Amygdala (tissue), 56 donors: ENCODE data around the gene RAP1GAP2.

ENCODE experiments used
- DNase-seq, 56 donors: peaks; one replicate each; lab custom pipeline; 2025; lab: John Stamatoyannopoulos, UW

Gene RAP1GAP2

DNA sequence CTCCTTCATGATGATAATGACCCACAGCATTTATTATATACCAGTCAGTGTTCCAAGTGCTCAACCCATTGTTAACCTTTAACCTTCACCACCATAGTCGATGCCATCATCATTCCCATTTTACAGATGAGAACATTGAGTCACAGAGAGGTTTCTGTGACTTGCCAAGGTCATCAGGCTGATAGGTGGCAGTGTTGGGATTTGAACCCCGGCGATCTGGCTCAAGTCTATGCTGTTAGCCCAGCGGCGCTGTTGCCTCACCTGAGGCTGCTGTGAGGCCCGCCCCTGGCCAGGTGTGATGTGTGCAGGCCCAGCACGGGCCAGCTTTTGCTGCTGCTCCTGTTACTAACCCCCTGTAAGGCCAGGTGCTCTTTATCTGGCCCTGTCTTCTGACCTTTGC is 166.0 kb downstream of the RAP1GAP2 start:
- no peak for DNase-seq

DNA sequence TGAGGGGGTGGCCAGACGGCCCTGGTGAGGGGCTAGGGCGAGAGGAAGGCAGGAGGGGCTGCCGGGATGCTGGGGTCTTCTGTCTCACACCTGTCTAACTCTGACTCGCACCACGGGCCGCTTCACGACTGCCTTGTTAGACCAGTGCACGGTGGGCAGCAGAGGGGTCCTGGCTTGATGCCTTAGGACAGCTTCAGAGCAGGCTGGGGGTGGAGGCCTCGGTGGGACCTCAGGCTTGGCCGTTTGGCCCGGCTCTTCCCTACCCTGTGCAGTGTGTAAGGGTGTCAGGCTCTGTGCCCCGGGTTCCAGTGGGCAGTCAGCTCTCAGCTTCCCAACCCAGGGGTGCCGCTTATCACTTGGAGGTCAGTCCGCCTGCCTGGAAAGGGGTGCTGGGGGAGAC is 166.5 kb downstream of the RAP1GAP2 start:
- DNase-seq, result no peak

DNA sequence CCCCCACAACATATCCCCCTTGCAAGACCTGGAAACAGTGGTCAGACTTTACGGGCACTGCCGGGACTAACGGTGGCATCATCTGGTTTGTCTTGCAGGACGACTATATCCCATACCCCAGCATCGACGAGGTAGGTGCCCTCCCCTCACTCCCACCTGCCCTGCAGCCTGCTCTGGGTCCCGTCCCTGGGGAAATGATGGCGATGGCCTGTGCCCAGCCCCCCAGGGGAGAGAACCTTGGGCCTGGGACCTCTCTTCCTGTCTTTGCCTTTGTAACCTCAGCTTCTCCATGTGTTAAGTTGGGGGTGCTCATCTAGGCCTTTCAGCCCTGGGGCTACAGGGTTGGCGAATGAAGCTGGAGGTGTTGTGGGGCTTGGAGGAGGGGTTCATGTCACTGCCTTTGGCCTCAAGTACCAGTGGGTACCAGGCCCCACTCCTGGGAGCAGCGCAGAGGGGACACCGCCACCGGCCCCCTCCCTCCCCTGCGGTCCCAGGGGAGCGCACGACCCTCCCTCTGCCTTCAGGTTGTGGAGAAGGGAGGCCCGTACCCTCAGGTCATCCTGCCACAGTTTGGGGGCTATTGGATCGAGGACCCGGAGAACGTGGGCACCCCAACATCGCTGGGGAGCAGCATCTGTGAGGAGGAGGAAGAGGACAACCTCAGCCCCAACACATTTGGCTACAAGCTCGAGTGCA is 167.2 kb downstream of the RAP1GAP2 start:
- DNase-seq, result no peak

DNA sequence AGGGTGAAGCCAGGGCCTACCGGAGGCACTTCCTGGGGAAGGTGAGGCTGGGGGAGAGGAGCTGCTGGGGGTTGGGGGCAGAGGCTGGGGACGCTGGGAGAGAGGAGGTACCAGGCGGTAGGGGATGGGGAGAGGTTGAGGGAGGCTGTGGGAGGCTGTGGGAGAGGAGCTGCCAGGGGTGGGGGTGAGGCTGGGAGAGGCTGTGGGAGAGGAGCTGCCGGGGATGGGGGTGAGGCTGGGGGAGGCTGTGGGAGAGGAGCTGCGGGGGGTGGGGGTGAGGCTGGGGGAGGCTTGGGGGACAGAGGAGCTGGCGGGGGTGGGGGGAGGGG is 167.8 kb downstream of the RAP1GAP2 start:
- no peak for DNase-seq

- no peak for DNase-seq
Observed at GRCh38 chr17:2964370-2964769, 168.1 kb downstream of the RAP1GAP2 start.

GRCh38 chr17:2964831-2965230 is 168.6 kb downstream of the RAP1GAP2 start:
- no peak for DNase-seq

- no peak for DNase-seq
Observed at GRCh38 chr17:2965621-2966595, 169.7 kb downstream of the RAP1GAP2 start.

DNA sequence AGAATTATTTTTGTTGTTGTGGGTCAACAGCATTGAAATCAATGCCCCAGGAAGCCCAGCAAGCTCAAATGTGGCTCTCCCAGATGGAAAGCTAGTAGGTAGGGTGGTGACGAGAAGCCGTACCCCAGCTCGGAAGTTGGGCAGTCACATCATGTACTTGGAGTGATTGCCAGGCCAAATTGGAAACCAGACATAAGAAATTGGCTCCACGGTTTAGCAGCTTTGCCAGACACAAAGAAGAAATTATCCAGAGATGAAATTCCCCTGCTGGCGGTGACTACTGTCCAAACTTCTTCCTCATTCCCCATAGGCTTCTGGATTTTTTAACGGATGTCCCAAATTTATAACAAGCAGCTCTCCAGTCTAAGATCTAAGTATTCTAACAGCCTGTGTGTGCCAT is 171.3 kb downstream of the RAP1GAP2 start:
- peak in 3 of 56 donors; percentile 6 to 14 (median 13) for DNase-seq

- no peak for DNase-seq
Observed at GRCh38 chr17:2971851-2972250, 175.6 kb downstream of the RAP1GAP2 start.

DNA sequence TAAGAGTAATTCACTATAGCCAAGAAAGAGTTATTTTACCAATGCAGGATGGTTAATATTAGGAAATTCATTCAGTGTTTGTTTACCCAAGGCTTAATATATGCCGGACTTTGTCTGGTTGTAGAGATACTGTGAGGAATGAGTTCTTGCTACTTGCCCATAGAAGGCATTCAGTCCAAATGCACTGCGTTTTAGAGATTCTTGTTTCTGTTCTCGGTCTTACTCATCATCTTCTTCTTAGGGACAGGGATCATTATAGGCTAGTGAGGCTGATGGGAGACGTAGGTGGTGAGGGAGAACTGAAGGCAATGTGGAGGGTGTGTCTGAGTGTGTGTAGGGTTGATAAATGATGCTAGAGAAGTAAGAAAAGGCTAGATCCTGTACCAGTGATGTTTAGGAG is 176.5 kb downstream of the RAP1GAP2 start:
- no peak for DNase-seq

DNA sequence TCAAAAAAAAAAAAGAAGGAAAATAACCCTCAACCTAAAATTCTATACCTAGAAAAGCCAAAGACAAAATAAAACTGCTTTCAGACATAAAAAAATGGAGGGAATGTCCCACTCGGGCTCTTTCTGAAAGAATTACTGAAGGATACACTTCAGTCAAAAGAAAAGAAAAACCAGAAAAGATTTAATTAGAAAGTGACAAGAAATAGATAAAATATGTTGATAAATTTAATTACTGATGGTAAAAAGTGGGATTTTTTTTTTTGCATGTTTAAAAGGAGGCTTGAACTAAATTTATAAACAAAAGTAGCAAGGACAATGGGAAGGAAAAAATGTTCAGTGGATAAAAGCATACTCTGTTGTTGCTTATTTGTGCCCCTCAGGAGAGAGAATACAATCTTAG is 178.1 kb downstream of the RAP1GAP2 start:
- no peak for DNase-seq

GRCh38 chr17:2975469-2975958 is 179.3 kb downstream of the RAP1GAP2 start:
- DNase-seq, result no peak

GRCh38 chr17:2977157-2977556 is 180.9 kb downstream of the RAP1GAP2 start:
- no peak for DNase-seq

- no peak for DNase-seq
Observed at GRCh38 chr17:2978116-2978515, 181.9 kb downstream of the RAP1GAP2 start.

DNA sequence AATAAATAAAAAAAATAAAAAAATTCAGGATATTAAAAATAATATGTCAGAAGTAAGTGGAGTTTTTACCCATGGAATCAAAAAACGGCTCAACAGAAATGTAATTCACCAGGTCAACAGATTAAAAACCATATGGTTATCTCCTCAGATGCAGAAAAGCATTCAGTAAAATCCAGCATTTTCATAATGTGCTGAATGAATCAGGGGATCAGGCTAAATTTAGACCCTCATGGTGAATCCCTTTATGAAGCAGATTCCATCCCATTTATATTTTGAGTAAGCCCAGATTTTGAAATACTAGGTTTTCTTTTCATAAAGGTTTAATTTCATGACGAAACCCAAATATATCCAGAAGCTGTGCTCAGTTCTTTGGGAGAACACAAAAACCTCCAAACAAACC is 182.8 kb downstream of the RAP1GAP2 start:
- no peak for DNase-seq

DNA sequence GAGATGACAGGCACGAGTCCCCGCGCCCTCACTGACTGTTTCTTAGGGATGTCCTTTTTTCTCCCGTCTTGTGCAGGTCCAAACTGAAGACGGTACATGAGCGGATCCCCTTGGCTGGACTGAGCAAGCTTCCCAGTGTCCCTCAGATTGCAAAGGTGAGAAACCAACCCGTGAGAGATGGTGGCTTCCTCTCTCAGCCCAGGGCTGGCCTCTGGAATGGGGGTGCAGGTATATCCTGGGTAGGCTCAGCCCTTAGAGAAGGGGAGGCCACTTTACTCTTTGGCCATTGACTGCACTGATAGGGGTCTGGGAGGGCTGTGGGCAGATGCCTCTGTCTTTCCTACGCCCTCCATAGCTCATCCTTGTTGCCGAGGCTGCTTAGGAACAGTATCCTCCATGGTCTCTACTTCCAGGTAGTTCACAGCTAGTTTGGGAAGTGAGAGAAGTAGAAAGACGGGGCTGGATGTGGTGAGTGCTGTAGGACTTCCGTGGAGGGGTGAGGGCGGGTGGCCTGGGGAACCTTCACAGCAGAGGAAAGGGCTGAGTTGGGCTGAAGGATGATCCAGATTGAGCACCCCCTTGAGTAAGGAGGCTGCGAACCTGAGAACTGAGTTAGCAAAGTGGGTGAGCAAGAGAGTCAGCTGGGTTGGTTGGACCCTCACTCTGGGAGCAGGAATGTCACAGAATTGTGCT is 184.1 kb downstream of the RAP1GAP2 start:
- DNase-seq, result no peak

DNA sequence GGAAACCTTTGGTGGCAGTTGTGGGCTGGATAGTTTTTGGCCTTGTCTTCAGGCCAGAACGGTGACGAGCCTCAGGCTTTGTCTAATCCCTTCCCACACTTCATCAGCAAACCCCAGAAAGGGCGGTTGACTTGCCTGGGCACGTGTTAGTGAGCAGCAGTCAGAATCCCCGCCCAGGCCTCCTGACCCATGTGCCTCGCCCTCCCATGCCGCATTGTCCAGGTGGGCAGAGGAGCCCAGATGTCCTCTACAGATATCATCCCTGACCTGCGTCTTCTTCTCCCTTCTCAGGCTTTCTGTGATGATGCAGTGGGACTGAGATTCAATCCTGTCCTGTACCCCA is 184.6 kb downstream of the RAP1GAP2 start:
- no peak for DNase-seq

DNA sequence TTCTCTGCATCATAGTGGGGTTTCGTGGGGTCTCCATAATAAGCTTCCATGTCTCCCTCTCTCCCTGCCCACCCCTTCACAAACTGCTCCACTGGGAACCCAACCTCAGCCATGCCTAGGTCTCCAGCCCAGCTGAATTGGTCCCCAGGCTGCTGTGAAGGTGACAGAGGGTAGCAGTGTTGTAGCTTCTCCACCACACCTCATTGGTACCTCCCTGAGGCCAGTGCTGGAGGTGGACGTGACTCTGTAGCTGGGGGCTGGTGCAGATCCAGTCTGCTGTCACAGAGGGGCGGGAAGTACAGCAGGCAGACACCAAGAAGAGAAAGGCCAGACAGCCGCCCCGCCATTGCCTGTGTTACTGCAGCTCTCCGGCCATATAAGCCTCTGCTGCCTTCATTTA is 185.1 kb downstream of the RAP1GAP2 start:
- no peak for DNase-seq

DNA sequence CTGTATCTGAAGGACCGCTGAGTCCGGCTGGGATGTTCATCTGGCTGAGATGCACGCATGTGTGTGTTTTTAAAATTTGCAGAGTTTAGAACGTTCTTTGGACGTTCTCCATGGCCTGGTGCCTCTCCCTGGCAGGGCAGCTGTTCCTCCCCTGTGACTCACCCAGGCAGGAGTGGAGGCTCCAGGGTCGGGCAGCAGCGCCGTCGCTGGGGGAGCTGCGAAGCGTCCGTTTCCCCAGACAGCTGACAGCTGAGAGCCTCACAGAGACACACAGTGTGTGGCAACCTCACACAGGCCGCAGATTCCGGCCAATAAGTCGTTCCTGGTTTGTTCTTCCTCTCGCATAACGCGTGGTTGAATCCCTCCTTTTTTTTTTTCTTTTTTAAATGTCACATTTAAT is 186.6 kb downstream of the RAP1GAP2 start:
- DNase-seq, result peak in 52 of 56 donors; percentile 16 to 88 (median 68)

DNA sequence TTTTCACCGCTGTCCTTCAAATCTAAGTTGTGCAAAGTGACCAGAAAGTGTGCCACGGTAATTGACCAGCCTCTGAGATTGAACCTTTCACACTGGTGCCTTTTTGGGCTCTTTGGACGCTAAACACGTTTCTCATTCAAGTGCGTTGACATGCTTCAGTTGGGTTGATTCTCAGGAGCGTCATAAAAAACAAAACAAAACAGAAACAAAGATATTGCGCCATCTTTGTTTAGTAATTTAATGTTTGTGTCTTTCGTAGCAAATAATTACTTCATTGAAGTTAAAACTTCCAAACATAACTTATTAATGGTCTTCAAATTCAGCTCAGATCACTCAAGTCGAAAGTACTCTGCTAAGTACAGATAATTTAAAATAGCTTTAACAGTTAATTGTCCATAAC is 187.0 kb downstream of the RAP1GAP2 start:
- DNase-seq, result no peak

DNA sequence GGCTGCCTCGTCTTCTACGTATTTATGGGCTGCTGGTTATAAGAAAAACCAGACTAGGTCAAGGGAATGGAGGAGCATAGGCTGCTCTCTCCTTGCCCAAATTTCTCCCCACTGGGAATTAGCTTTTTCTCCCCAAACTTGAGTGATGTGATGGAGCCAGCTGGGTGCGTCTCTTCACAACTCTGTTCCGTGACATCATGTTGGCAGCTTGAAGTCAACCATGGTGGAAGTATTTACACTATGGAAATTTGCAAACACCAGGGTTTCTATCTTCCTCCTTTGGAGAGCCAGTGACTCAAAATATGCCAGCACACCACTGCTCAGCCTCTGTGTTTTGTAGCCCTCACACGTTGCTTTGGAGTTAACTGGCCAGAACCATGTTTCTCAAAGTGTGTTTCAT is 189.1 kb downstream of the RAP1GAP2 start:
- DNase-seq, result no peak
